H1 (cell line): ENCODE data around the gene KATNAL1. TPM values are rescaled to one million over a fixed set of nuclear protein-coding genes. Genes with fewer than 3 reads are reported as not detected.

ENCODE experiments used
- CTCF ChIA-PET: fragments of 300-600 bp; sonication (Branson Sonifier 250); formaldehyde crosslinking; loops from one replicate; lab custom pipeline; 2021; ENCODE audit not compliant: partially characterized antibody; lab: Charles Lee
- POLR2A ChIA-PET: fragments of 300-600 bp; sonication (Branson Sonifier 250); formaldehyde crosslinking; loops from one replicate; lab custom pipeline; 2021; ENCODE audit warnings: inconsistent platforms; ENCODE audit not compliant: partially characterized antibody; lab: Charles Lee
- DNase-seq, 2 experiments: peaks; one replicate each; pipeline versions ENCODE4 v3.0.0 to v3.0.0-alpha.2; 2010 to 2022; ENCODE audit warnings: low spot score in 2 of 2, low read depth in 1 of 2, mixed read lengths in 1 of 2
- FAIRE-seq: peaks from 2 replicates; lab custom pipeline; 2011; peaks lifted over from hg19 to GRCh38; lab: Jason Lieb, UNC
- H2AFZ ChIP-seq: 2 replicates; pipeline ENCODE4 v1.8.1; 2012; ENCODE audit warnings: low read length, inconsistent platforms
- H2AK5ac ChIP-seq: 2 replicates; pipeline ENCODE4 v1.6.1; 2013; ENCODE audit warnings: low read depth, low read length
- H2BK120ac ChIP-seq: replicated peaks from 2 replicates; pipeline ENCODE3; 2013; ENCODE audit warnings: low read depth, low read length, inconsistent platforms
- H2BK12ac ChIP-seq: 2 replicates; pipeline ENCODE4 v1.6.1; 2013; ENCODE audit warnings: low read depth, low read length
- H2BK15ac ChIP-seq: 2 replicates; pipeline ENCODE4 v1.6.1; 2013; ENCODE audit warnings: low read length
- H2BK20ac ChIP-seq: 2 replicates; pipeline ENCODE4 v1.6.1; 2013; ENCODE audit warnings: low read length
- H2BK5ac ChIP-seq: 2 replicates; pipeline ENCODE4 v1.6.1; 2013; ENCODE audit warnings: low read depth, low read length
- H3K14ac ChIP-seq: 2 replicates; pipeline ENCODE4 v1.6.1; 2013; ENCODE audit warnings: inconsistent platforms; ENCODE audit not compliant: insufficient read length
- H3K18ac ChIP-seq: 2 replicates; pipeline ENCODE4 v1.6.1; 2013; ENCODE audit warnings: low read length; ENCODE audit errors: extremely low read depth
- H3K23ac ChIP-seq: 2 replicates; pipeline ENCODE4 v1.6.1; 2013; ENCODE audit warnings: inconsistent platforms; ENCODE audit not compliant: insufficient read length
- H3K23me2 ChIP-seq: 2 replicates; pipeline ENCODE4 v1.6.1; 2013; ENCODE audit warnings: low read depth, low read length
- H3K27ac ChIP-seq: 2 replicates; pipeline ENCODE4 v1.6.1; 2011; ENCODE audit warnings: low read depth, low read length, inconsistent platforms
- H3K27me3 ChIP-seq, 4 experiments: replicated peaks in 1 of 4; 1 replicate in 1 of 4; 2 replicates in 3 of 4; pipeline versions ENCODE4 v1.6.1 to v1.8.1; 2011 to 2013; ENCODE audit warnings: low read length in 3 of 4, mild to moderate bottlenecking in 3 of 4, inconsistent platforms in 2 of 4, mixed read lengths in 2 of 4, moderate library complexity in 1 of 4; ENCODE audit not compliant: control insufficient read depth in 3 of 4, insufficient read depth in 3 of 4; ENCODE audit errors: extremely low read depth in 1 of 4
- H3K36me3 ChIP-seq, 4 experiments: 2 replicates each; pipeline versions ENCODE4 v1.6.1 to v1.8.1; 2011 to 2013; ENCODE audit warnings: mild to moderate bottlenecking in 4 of 4, low read length in 3 of 4, moderate library complexity in 2 of 4, control low read depth in 1 of 4, inconsistent platforms in 1 of 4; ENCODE audit not compliant: insufficient read depth in 4 of 4, control insufficient read depth in 2 of 4
- H3K4ac ChIP-seq: replicated peaks from 2 replicates; pipeline ENCODE3; 2013; ENCODE audit warnings: low read length, low read depth, mixed read lengths, inconsistent platforms; ENCODE audit not compliant: insufficient read length
- H3K4me1 ChIP-seq, 4 experiments: replicated peaks in 1 of 4; 1 replicate in 1 of 4; 2 replicates in 3 of 4; pipeline versions ENCODE4 v1.6.1 to v1.8.1; 2011 to 2013; ENCODE audit warnings: low read length in 3 of 4, inconsistent platforms in 2 of 4, mixed read lengths in 1 of 4; ENCODE audit not compliant: insufficient read depth in 4 of 4, control insufficient read depth in 3 of 4
- H3K4me2 ChIP-seq, 2 experiments: 2 replicates each; pipeline versions ENCODE4 v1.6.1 to v1.8.1; 2011 to 2013; ENCODE audit warnings: low read depth in 2 of 2, low read length in 2 of 2, control low read depth in 1 of 2, inconsistent platforms in 1 of 2, mild to moderate bottlenecking in 1 of 2; ENCODE audit not compliant: insufficient read depth in 1 of 2
- H3K4me3 ChIP-seq, 4 experiments: fragments of 200-600, 300-600 bp in 1 of 4; sonication (generic), shearing (Covaris generic), sonication (Bioruptor Twin) in 1 of 4; 2 replicates each; pipeline versions ENCODE4 v1.5.1 to v1.8.1; 2011 to 2016; ENCODE audit warnings: low read length in 4 of 4, low read depth in 3 of 4, control low read depth in 2 of 4, inconsistent platforms in 2 of 4, mild to moderate bottlenecking in 2 of 4, mixed read lengths in 1 of 4, moderate library complexity in 1 of 4; ENCODE audit not compliant: insufficient read depth in 2 of 4; ENCODE audit errors: extremely low read depth in 1 of 4
- H3K56ac ChIP-seq: replicated peaks from 2 replicates; pipeline ENCODE3; 2013; ENCODE audit warnings: low read depth, mild to moderate bottlenecking, mixed read lengths, low read length, inconsistent platforms; ENCODE audit not compliant: insufficient read length
- H3K79me1 ChIP-seq: 2 replicates; pipeline ENCODE4 v1.6.1; 2013; ENCODE audit warnings: low read depth, low read length, control low read depth
- H3K79me2 ChIP-seq, 2 experiments: 2 replicates each; pipeline versions ENCODE4 v1.6.1 to v1.8.1; 2012 to 2013; ENCODE audit warnings: low read length in 2 of 2, mild to moderate bottlenecking in 2 of 2, inconsistent platforms in 1 of 2; ENCODE audit not compliant: insufficient read depth in 2 of 2, control insufficient read depth in 1 of 2
- H3K9ac ChIP-seq, 4 experiments: replicated peaks in 1 of 4; 1 replicate in 1 of 4; 2 replicates in 3 of 4; pipeline versions ENCODE4 v1.6.1 to v1.8.1; 2011 to 2013; ENCODE audit warnings: low read depth in 3 of 4, low read length in 3 of 4, control low read depth in 2 of 4, mild to moderate bottlenecking in 2 of 4, moderate library complexity in 2 of 4, inconsistent platforms in 1 of 4; ENCODE audit errors: extremely low read depth in 1 of 4
- H3K9me3 ChIP-seq, 2 experiments: 2 replicates each; pipeline versions ENCODE4 v1.6.1 to v1.8.1; 2012 to 2013; ENCODE audit warnings: mild to moderate bottlenecking in 2 of 2, moderate library complexity in 2 of 2, control low read depth in 1 of 2, inconsistent platforms in 1 of 2, low read depth in 1 of 2, low read length in 1 of 2, mixed read lengths in 1 of 2; ENCODE audit not compliant: insufficient read depth in 2 of 2
- H4K20me1 ChIP-seq, 2 experiments: replicated peaks in 1 of 2; 2 replicates each; pipeline versions ENCODE3 to v1.8.1; 2011 to 2013; ENCODE audit warnings: inconsistent platforms in 2 of 2, low read length in 2 of 2, mild to moderate bottlenecking in 1 of 2; ENCODE audit not compliant: insufficient read depth in 2 of 2, control insufficient read depth in 1 of 2
- H4K5ac ChIP-seq: 2 replicates; pipeline ENCODE4 v1.6.1; 2013; ENCODE audit warnings: low read length, low read depth, mixed read lengths, inconsistent platforms; ENCODE audit not compliant: insufficient read length
- H4K8ac ChIP-seq: 2 replicates; pipeline ENCODE4 v1.8.0; 2013; ENCODE audit warnings: mild to moderate bottlenecking, moderate library complexity, low read length, inconsistent platforms; ENCODE audit not compliant: insufficient read depth; ENCODE audit errors: extremely low read depth
- H4K91ac ChIP-seq: replicated peaks from 2 replicates; pipeline ENCODE3; 2013; ENCODE audit warnings: low read length, mixed read lengths, inconsistent platforms; ENCODE audit not compliant: insufficient read length
- CEBPB ChIP-seq: IDR thresholded peaks from 2 replicates; pipeline ENCODE4 v1.6.1; 2012; ENCODE audit warnings: low read depth, low read length
- CREB1 ChIP-seq: IDR thresholded peaks from 2 replicates; pipeline ENCODE4 v1.6.1; 2012; ENCODE audit warnings: inconsistent platforms
- CTBP2 ChIP-seq: IDR thresholded peaks from 2 replicates; pipeline ENCODE4 v1.7.0; 2011; ENCODE audit warnings: borderline replicate concordance, mild to moderate bottlenecking, moderate library complexity, mixed read lengths, low read length; ENCODE audit not compliant: insufficient read depth, insufficient read length
- E2F6 ChIP-seq: IDR thresholded peaks from 2 replicates; pipeline ENCODE4 v1.6.1; 2012; ENCODE audit warnings: inconsistent platforms
- GABPA ChIP-seq: IDR thresholded peaks from 2 replicates; pipeline ENCODE4 v1.6.1; 2011; ENCODE audit warnings: mild to moderate bottlenecking, low read length, moderate library complexity, borderline replicate concordance; ENCODE audit not compliant: insufficient read depth
- NRF1 ChIP-seq: IDR thresholded peaks from 2 replicates; pipeline ENCODE4 v1.6.1; 2011; ENCODE audit warnings: mild to moderate bottlenecking, low read depth, low read length, improper control_type of control experiment
- PHF8 ChIP-seq: fragments of 200-600 bp; sonication (generic); conservative IDR thresholded peaks from 2 replicates; pipeline ENCODE4 v1.7.1; 2012; ENCODE audit warnings: low read depth, mild to moderate bottlenecking, inconsistent platforms, low read length, moderate library complexity
- POLR2A ChIP-seq, 2 experiments: IDR thresholded peaks; 1 replicate in 1 of 2; 2 replicates in 1 of 2; pipeline ENCODE4 v1.6.1; 2011; ENCODE audit warnings: low read depth in 2 of 2, low read length in 2 of 2, mild to moderate bottlenecking in 2 of 2; ENCODE audit errors: control extremely low read depth in 1 of 2
- RAD21 ChIP-seq, 2 experiments: IDR thresholded peaks in 1 of 2; conservative IDR thresholded peaks in 1 of 2; 2 replicates each; pipeline ENCODE4 v1.6.1; 2011; ENCODE audit warnings: low read depth in 2 of 2, low read length in 2 of 2, improper control_type of control experiment in 1 of 2, inconsistent platforms in 1 of 2, mild to moderate bottlenecking in 1 of 2, moderate library complexity in 1 of 2
- RFX5 ChIP-seq: IDR thresholded peaks from 2 replicates; pipeline ENCODE4 v1.6.1; 2011; ENCODE audit warnings: low read depth, low read length, improper control_type of control experiment, borderline replicate concordance
- SP4 ChIP-seq: IDR thresholded peaks from 2 replicates; pipeline ENCODE4 v1.6.1; 2012; ENCODE audit warnings: low read length, inconsistent platforms
- TBP ChIP-seq: IDR thresholded peaks from 2 replicates; pipeline ENCODE4 v1.6.1; 2011; ENCODE audit warnings: low read depth, low read length, improper control_type of control experiment
- TCF12 ChIP-seq: IDR thresholded peaks from 2 replicates; pipeline ENCODE4 v1.6.1; 2011; ENCODE audit warnings: low read depth, mild to moderate bottlenecking, low read length
- USF2 ChIP-seq: IDR thresholded peaks from 2 replicates; pipeline ENCODE4 v1.6.1; 2011; ENCODE audit warnings: low read length, improper control_type of control experiment
- WGBS, 2 experiments: shearing (Covaris generic) in 1 of 2; methylation state at CpG; one replicate each; pipeline versions ENCODE4 v1.1.6 to v1.1.7; 2013 to 2015; ENCODE audit warnings: low lambda C conversion rate in 2 of 2, mixed read lengths in 2 of 2, inconsistent platforms in 1 of 2, low coverage in 1 of 2, missing lambda C conversion rate in 1 of 2; ENCODE audit not compliant: insufficient replicate concordance in 2 of 2, insufficient coverage in 1 of 2, insufficient read length in 1 of 2; ENCODE audit errors: extremely low coverage in 1 of 2, missing lambda C conversion rate in 1 of 2; 5-methylcytosine and 5-hydroxymethylcytosine counted together
- polyA plus RNA-seq, 7 experiments: library from polyadenylated mRNA; depleted of rRNA in 3 of 7; stranded (reverse) in 5 of 7; unstranded in 2 of 7; fragments of >200 nt in 5 of 7; fragments of 200-250 nt in 2 of 7; gene quantifications; 1 replicate in 5 of 7; 2 replicates in 1 of 7; 4 replicates in 1 of 7; pipeline versions ENCODE4 v1.2.1 to v1.2.3, GENCODE V29; 2011 to 2013; ENCODE audit warnings: missing spikeins in 2 of 7, mixed read lengths in 2 of 7
- total RNA-seq: library from RNA; stranded (reverse); fragmentation: NEBNext Ultra II Directional; extraction: Animal tissue kit (Norgen Biotek cat#: 25700); gene quantifications from 2 replicates; pipeline ENCODE4 v1.2.1, GENCODE V29; 2021

The KATNAL1 gene
- total and polyA plus RNA-seq, 2 of the 8 experiments (the other 6 are each of a cell fraction or from before 2014, with no cell fraction given) = 4.0 to 13.2 TPM

- Histone ChIP-seq H3K9me3 (no peaks in the 10 kb centered on the region), H3K27ac (no peak overlapping the region), H4K8ac (no peak overlapping the region), H3K79me2 (peaks cover 0 to 40% of the 10 kb centered on the region in 2 experiments; a peak in 2 of 4 replicates), H3K14ac (no peak overlapping the region), H3K4me2 (no peak overlapping the region), H4K91ac (no peak overlapping the region), H2BK20ac (no peak overlapping the region), H3K18ac (no peak overlapping the region), H4K20me1 (no peaks in the 10 kb centered on the region), H3K4me3 (no peak overlapping the region), H3K79me1 (no peaks in the 10 kb centered on the region), H3K27me3 (no peaks in the 10 kb centered on the region), H3K4me1 (no peaks in the 10 kb centered on the region), H2AFZ (no peak overlapping the region), H3K23ac (no peak overlapping the region), H2BK15ac (no peak overlapping the region), H2AK5ac (no peak overlapping the region), H2BK5ac (no peak overlapping the region), H2BK120ac (no peak overlapping the region), H3K4ac (no peak overlapping the region), H3K36me3 (no peaks in the 10 kb centered on the region), H4K5ac (no peak overlapping the region), H3K9ac (no peak overlapping the region), H3K56ac (no peak overlapping the region), H2BK12ac (no peak overlapping the region), H3K23me2 (no peaks in the 10 kb centered on the region)
- CTCF ChIA-PET = no interaction called here
- FAIRE-seq = no peak
- POLR2A ChIA-PET = no interaction called here
- DNase-seq = no peak
- 86% methylated on average over 3 of the region's 3 CpGs; no CpG with 5 or more reads in 1 of the 2 experiments for WGBS, 2 experiments
- TF ChIP-seq CREB1 (no peak), POLR2A (IDR thresholded peaks at IDR 0.05; ENCODE audit: control extremely low read depth in 1 of 2, low read depth in 2 of 2, low read length in 2 of 2) (no peak), GABPA (no peak), PHF8 (no peak), E2F6 (no peak), RAD21 (IDR thresholded peaks at IDR 0.05 in 1 of 2, conservative IDR thresholded peaks at IDR 0.05 in 1 of 2; ENCODE audit: low read depth in 2 of 2, low read length in 2 of 2) (no peak), CTBP2 (no peak), RFX5 (no peak), USF2 (no peak), TCF12 (no peak), TBP (no peak), NRF1 (no peak), CEBPB (no peak), SP4 (no peak)
These were observed 13.3 kb downstream of the KATNAL1 start for GRCh38 chr13:30294004-30294403.
